Fibroblast of skin of right biceps (primary cell): Measurements from ENCODE around the gene ERI3.

Experiments
- DNase-seq: peaks from one replicate; pipeline ENCODE4 v3.0.0-alpha.2; 2013

ERI3 gene

DNA sequence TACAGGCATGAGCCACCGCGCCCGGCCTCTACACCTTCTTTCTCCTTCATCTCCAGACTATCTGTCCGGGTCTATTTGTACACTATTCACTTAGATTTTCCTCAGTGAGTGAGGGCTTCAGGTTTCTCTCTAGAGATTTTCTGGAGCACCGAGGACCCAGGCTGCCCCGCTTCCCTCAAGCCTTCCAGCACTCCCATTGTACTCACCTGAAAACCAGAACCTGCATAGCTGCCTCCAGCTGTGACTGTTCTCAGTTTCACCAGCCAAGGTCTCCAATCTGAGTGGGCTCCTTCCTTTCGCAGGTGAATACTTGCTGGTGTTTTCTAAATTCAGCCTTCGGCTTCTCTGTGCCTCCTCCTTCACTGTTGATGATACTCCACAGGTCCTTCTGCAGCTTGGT is 154.7 kb downstream of the ERI3 start:
- no peak for DNase-seq

DNA sequence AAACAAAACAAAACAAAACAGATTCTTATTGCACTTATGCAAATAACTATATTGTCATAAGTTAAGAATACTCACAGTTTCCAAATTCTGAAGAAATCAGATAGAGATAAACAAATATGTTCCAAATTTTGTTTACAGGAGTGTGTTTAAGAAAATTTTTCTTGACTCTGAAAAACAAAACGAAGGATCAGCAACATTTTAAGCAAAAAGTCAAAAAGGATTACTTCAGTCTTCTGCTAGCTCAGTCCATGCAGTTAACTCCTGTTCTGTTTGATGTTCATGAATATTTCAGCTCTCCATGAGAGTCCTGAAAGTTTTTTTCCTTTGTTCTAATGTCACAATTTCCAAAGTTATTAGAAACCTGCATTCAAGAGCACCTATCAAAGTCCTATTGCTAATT is 180.4 kb downstream of the ERI3 start:
- no peak for DNase-seq
